SU-DHL-6 (cell line): ENCODE data around the gene TLR6.

ENCODE experiments used
- H2AFZ ChIP-seq: fragments of 200-600 bp; sonication (generic); 2 replicates; pipeline ENCODE4 v1.6.1; 2014; ENCODE audit warnings: low read depth, mild to moderate bottlenecking, moderate library complexity, mixed read lengths, antibody characterized with exemption, low read length; ENCODE audit not compliant: severe bottlenecking
- H3F3A ChIP-seq: fragments of 200-600 bp; shearing (Covaris generic); 2 replicates; pipeline ENCODE4 v1.6.0; 2016; ENCODE audit warnings: antibody characterized with exemption, mild to moderate bottlenecking; ENCODE audit not compliant: insufficient read depth
- H3K27ac ChIP-seq: fragments of 200-600 bp; sonication (generic); 2 replicates; pipeline ENCODE4 v1.5.1; 2016; ENCODE audit warnings: low read depth, mild to moderate bottlenecking, low read length, moderate library complexity, mixed read lengths
- H3K27me3 ChIP-seq: fragments of 200-600 bp; sonication (generic), shearing (Covaris generic); 2 replicates; pipeline ENCODE4 v1.6.0; 2014; ENCODE audit warnings: mild to moderate bottlenecking, low read length
- H3K36me3 ChIP-seq: fragments of 200-600 bp; sonication (generic); 2 replicates; pipeline ENCODE4 v1.6.1; 2014; ENCODE audit warnings: mild to moderate bottlenecking, low read length, mixed read lengths
- H3K4me2 ChIP-seq: fragments of 300-600, 200-600 bp; shearing (Covaris generic), sonication (generic); 2 replicates; pipeline ENCODE4 v1.6.0; 2014; ENCODE audit warnings: low read length, low read depth, mild to moderate bottlenecking; ENCODE audit not compliant: poor library complexity, severe bottlenecking
- H3K4me3 ChIP-seq: fragments of 200-600 bp; sonication (generic); 2 replicates; pipeline ENCODE4 v1.5.1; 2014; ENCODE audit warnings: antibody characterized with exemption, low read length, mild to moderate bottlenecking, mixed read lengths; ENCODE audit not compliant: insufficient read depth, poor library complexity, severe bottlenecking
- H3K79me2 ChIP-seq: fragments of 200-600 bp; sonication (generic); 2 replicates; pipeline ENCODE4 v1.6.1; 2014; ENCODE audit warnings: mild to moderate bottlenecking, low read length, moderate library complexity; ENCODE audit not compliant: insufficient read depth
- H3K9ac ChIP-seq: fragments of 200-600 bp; sonication (generic); 2 replicates; pipeline ENCODE4 v1.7.0; 2014; ENCODE audit warnings: mild to moderate bottlenecking, low read length
- H3K9me2 ChIP-seq: fragments of 200-600 bp; sonication (generic); replicated peaks from 2 replicates; pipeline ENCODE4 v1.6.1; 2014; ENCODE audit warnings: low read length; ENCODE audit not compliant: insufficient read depth
- H3K9me3 ChIP-seq: fragments of 200-600 bp; sonication (generic); 2 replicates; pipeline ENCODE4 v1.6.1; 2014; ENCODE audit warnings: low read length, mixed read lengths; ENCODE audit not compliant: insufficient read depth
- H4K20me1 ChIP-seq: fragments of 200-600 bp; sonication (generic); 2 replicates; pipeline ENCODE4 v1.6.1; 2014; ENCODE audit warnings: low read depth, mild to moderate bottlenecking, antibody characterized with exemption, low read length, moderate library complexity, mixed read lengths
- EZH2phosphoT487 ChIP-seq: fragments of 200-600 bp; sonication (generic), shearing (Covaris generic); conservative IDR thresholded peaks from 2 replicates; pipeline ENCODE4 v1.6.1; 2018; ENCODE audit warnings: mild to moderate bottlenecking, antibody characterized with exemption, low read length, moderate library complexity, mixed read lengths
- TF ChIP-seq, protein P1 (sequence below): fragments of 200-600 bp; sonication (generic); IDR thresholded peaks from one replicate; pipeline ENCODE4 v1.5.1; 2017; ENCODE audit warnings: antibody characterized with exemption, mild to moderate bottlenecking, low read length, moderate library complexity; ENCODE audit not compliant: insufficient read depth, poor library complexity, severe bottlenecking

Gene TLR6

GRCh38 chr4:38846015-38846414, 10.6 kb downstream of the TLR6 start:
- TF ChIP-seq, protein P1, sequence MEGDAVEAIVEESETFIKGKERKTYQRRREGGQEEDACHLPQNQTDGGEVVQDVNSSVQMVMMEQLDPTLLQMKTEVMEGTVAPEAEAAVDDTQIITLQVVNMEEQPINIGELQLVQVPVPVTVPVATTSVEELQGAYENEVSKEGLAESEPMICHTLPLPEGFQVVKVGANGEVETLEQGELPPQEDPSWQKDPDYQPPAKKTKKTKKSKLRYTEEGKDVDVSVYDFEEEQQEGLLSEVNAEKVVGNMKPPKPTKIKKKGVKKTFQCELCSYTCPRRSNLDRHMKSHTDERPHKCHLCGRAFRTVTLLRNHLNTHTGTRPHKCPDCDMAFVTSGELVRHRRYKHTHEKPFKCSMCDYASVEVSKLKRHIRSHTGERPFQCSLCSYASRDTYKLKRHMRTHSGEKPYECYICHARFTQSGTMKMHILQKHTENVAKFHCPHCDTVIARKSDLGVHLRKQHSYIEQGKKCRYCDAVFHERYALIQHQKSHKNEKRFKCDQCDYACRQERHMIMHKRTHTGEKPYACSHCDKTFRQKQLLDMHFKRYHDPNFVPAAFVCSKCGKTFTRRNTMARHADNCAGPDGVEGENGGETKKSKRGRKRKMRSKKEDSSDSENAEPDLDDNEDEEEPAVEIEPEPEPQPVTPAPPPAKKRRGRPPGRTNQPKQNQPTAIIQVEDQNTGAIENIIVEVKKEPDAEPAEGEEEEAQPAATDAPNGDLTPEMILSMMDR, result no peak
- H3F3A ChIP-seq, result peaks cover 6% of the 10 kb centered on the region; the same call in 1 of the 2 replicates
- H3K9me2 ChIP-seq, result no peaks in the 10 kb centered on the region
- no peaks in the 10 kb centered on the region for H3K9me3 ChIP-seq
- H3K36me3 ChIP-seq, result peaks cover 14% of the 10 kb centered on the region
- no peak overlapping the region for H3K4me3 ChIP-seq
- no peak overlapping the region for H3K9ac ChIP-seq
- no peak overlapping the region for H3K4me2 ChIP-seq
- no peaks in the 10 kb centered on the region for H4K20me1 ChIP-seq
- peaks cover 73% of the 10 kb centered on the region for H3K79me2 ChIP-seq
- H2AFZ ChIP-seq, result no peak overlapping the region
- no peak overlapping the region for H3K27ac ChIP-seq
- H3K27me3 ChIP-seq, result no peaks in the 10 kb centered on the region

- no peak overlapping the region for H3K27ac ChIP-seq
- no peak overlapping the region for H3K9ac ChIP-seq
- peaks cover 6% of the 10 kb centered on the region; the same call in 1 of the 2 replicates for H3F3A ChIP-seq
- H3K9me2 ChIP-seq, result no peaks in the 10 kb centered on the region
- H3K4me2 ChIP-seq, result no peak overlapping the region
- H3K27me3 ChIP-seq, result no peaks in the 10 kb centered on the region
- H2AFZ ChIP-seq, result no peak overlapping the region
- TF ChIP-seq, protein P1, result no peak
- no peak for TF ChIP-seq EZH2phosphoT487
- H3K36me3 ChIP-seq, result peaks cover 18% of the 10 kb centered on the region
- peaks cover 84% of the 10 kb centered on the region for H3K79me2 ChIP-seq
- H4K20me1 ChIP-seq, result no peaks in the 10 kb centered on the region
- H3K4me3 ChIP-seq, result no peak overlapping the region
- H3K9me3 ChIP-seq, result no peaks in the 10 kb centered on the region
Measured at GRCh38 chr4:38842994-38843393, 13.6 kb downstream of the TLR6 start.

DNA sequence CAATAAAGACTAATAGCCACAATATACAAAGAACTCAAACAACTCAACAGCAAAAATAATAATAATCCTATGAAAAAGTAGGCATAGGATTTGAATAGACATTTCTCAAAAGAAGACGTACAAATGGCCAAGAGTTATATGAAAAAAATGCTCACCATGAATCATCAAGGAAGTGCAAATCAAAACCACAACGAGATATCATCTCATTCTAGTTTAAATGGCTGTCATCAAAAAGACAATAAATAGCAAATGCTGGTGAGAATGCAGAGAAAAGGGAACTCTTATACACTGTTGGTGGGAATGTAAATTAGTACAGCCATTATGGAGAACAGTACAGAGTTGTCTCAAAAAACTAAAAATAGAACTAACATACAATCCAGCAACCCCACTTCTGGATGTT, 18.8 kb downstream of the TLR6 start:
- peaks cover 93% of the 10 kb centered on the region for H3K79me2 ChIP-seq
- H3K27ac ChIP-seq, result no peak overlapping the region

More for the DNA sequence above, 18.8 kb downstream of the TLR6 start:
- Histone ChIP-seq H2AFZ (no peak overlapping the region), H3K9me3 (no peaks in the 10 kb centered on the region), H3K4me3 (no peak overlapping the region), H4K20me1 (no peaks in the 10 kb centered on the region), H3K27me3 (no peaks in the 10 kb centered on the region), H3K4me2 (no peak overlapping the region), H3K9me2 (no peaks in the 10 kb centered on the region), H3K9ac (no peak overlapping the region), H3K36me3 (peaks cover 40% of the 10 kb centered on the region), H3F3A (no peaks in the 10 kb centered on the region)
- TF ChIP-seq, protein P1, result no peak
- TF ChIP-seq EZH2phosphoT487, result no peak
